ENCODE data around the gene IPO13.

Gene IPO13

DNA sequence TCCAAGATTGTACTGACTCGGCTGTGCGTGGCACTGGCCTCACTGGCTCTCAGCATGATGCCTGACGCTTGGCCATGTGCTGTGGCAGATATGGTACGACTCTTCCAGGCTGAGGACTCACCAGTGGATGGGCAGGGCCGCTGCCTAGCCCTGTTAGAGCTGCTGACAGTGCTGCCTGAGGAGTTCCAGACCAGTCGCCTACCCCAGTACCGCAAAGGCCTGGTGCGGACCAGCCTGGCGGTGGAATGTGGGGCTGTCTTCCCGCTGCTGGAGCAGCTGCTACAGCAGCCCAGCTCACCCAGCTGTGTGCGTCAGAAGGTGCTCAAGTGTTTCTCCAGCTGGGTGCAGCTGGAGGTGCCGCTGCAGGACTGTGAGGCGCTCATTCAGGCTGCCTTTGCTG, 2.9 kb downstream of the IPO13 start:
- DNase-seq (ENCODE audit: low spot score), result no peak

- DNase-seq (ENCODE audit: low spot score), result peak; percentile 28
These were observed 4.6 kb downstream of the IPO13 start for GRCh38 chr1:43951021-43951985.

- peak; percentile 49 for DNase-seq (ENCODE audit: low spot score)
These were observed 6.1 kb downstream of the IPO13 start for GRCh38 chr1:43952731-43953346.

- DNase-seq (ENCODE audit: low spot score), result no peak
These were observed 6.6 kb downstream of the IPO13 start for GRCh38 chr1:43953361-43953760.

DNA sequence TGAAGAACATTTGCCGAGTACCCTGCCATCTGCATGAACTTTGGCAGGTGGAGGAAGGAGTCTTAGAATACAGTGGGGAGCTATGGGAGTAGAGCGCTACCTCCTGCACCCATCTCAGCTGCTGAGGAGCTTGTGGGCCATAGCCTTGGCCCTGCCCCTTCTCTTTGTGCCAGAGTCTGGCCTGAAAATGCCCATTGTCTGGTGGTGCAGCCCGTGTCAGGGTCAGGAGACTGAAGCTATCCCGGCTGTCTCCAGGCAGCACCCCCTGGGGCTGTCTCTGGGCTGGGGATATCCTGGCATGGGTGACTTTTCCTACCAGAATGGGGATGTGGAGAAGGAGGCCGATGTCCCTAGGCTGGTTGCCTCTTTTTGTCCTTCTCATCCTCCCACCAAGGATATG, 7.3 kb downstream of the IPO13 start:
- peak; percentile 97 for DNase-seq (ENCODE audit: low spot score)

- no peak for DNase-seq (ENCODE audit: low spot score)
These were observed 9.5 kb downstream of the IPO13 start for GRCh38 chr1:43956234-43956633.

GRCh38 chr1:43957407-43958040, 10.8 kb downstream of the IPO13 start:
- no peak for DNase-seq (ENCODE audit: low spot score)

DNA sequence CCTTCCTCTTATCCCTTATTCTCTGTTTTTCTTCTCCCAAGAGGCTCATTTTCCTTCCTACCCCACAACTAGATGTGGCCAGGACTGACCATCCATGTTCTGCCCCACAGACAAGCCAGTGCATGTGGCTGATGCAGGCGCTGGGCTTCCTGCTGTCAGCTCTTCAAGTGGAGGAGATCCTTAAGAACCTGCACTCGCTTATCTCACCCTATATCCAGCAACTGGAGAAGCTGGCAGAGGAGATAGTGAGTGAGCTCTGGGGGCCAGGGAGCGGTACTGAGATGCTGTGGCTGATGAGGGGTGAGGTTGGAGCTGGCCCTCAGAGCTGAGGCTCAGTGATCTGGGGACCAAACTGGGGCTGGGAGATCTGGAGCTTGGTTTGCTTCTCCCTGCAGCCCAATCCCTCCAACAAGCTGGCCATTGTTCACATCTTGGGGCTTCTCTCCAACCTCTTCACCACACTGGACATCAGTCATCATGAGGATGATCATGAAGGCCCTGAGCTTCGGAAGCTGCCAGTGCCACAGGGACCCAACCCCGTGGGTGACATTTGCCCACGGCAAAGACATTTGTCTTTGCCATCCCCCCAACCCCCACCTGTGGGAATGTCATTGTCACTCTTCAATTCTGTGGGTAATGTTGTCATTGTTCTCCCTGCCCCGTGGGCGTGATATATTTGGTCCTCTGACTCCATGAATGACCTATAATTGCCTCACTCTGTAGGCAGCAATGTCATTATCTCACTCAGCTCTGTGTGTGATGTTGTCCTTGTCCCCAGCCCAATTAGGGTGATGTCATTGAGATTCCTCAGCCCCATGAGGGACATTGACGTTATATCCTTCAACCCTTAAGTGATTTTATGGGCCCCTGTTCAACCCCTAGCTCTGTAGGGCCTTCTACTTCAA, 11.9 kb downstream of the IPO13 start:
- peak; percentile 71 for DNase-seq (ENCODE audit: low spot score)

- DNase-seq (ENCODE audit: low spot score), result no peak
These were observed 14.0 kb downstream of the IPO13 start for GRCh38 chr1:43960798-43961197.

GRCh38 chr1:43961692-43962091, 14.9 kb downstream of the IPO13 start:
- peak; percentile 42 for DNase-seq (ENCODE audit: low spot score)

GRCh38 chr1:43962324-43962723, 15.6 kb downstream of the IPO13 start:
- peak; percentile 86 for DNase-seq (ENCODE audit: low spot score)

DNA sequence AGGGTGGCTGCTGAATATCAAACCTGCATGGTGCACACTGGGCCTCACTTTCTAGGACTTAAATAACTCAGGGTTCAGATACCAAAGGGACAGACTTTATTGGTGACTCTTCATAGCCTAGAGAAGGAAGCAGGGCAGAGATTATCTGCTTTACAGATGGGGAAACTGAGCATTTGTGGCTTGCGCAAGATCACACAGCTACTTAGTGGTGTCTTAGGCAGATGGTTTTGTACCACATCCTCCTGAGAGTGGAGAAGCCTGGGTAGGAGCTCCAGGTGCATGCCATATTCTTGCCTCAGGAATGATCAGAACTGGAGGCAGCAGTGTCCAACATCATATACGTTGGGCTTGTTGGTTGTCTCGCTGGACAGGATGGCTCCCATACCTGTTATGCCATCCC, 16.3 kb downstream of the IPO13 start:
- DNase-seq (ENCODE audit: low spot score), result no peak

- DNase-seq (ENCODE audit: low spot score), result no peak
These were observed 17.1 kb downstream of the IPO13 start for GRCh38 chr1:43963890-43964289.

DNA sequence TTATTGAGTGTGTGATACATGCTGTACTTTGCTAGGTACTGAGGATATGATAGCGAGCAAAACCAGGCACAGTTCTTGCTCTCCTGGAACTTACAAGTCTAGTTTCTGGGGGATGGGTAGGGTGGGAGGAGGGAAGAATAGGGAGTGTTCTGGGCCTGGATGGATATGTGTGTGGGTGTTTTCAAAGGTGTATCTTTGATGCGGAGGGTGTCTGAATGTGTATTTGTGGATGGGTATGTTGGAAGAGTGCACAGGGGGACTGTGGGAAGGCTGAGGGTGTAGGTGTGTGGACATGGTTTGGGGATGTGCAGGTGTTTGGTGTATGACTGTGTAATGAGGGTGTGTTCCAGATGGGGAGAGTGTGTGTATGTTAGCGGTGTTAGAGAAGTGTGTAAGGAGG, 18.6 kb downstream of the IPO13 start:
- no peak for DNase-seq (ENCODE audit: low spot score)

GRCh38 chr1:43968348-43968948, 21.7 kb downstream of the IPO13 start:
- no peak for DNase-seq (ENCODE audit: low spot score)

- no peak for DNase-seq (ENCODE audit: low spot score)
These were observed 22.6 kb downstream of the IPO13 start for GRCh38 chr1:43969416-43969745.

DNA sequence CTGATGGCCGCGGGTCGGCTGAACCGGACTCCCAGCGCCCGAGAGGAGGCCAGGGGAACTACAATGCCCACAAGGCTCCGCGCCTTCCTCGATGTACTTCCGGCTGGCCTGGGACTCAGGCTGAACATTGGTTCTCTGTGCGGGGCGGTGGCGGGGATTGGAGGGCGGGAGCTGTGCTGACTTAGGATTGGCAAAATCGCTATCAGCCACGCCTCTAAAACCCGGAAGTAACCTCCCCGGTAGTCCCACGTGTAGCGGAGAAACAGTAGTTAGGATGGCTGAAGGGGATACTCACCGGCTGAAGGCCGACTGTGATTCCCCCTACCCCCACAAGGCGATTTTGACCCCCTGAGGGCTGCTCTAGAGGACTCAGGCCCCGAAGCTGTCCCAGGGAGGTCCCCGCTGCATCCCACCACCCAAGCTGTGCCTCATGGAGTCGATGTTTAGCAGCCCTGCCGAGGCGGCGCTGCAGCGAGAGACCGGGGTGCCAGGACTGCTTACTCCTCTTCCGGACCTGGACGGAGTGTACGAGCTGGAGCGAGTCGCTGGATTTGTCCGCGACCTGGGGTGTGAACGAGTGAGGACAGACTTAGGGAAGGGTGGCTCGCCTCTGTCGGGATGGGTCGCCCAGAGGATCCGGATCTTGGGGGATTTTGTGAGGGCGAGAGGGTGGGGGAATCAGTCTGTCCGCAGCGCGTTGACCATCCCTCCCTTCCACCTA, 23.2 kb downstream of the IPO13 start, which contains the start of gene DPH2:
TSS of gene DPH2 (plus strand) at position 265 of the 721 bp plus-strand sequence. CDS start at position 431, 166 bp downstream.
- DNase-seq (ENCODE audit: low spot score), result peak; percentile 97

- no peak for DNase-seq (ENCODE audit: low spot score)
These were observed 23.8 kb downstream of the IPO13 start for GRCh38 chr1:43970502-43970901.

DNA sequence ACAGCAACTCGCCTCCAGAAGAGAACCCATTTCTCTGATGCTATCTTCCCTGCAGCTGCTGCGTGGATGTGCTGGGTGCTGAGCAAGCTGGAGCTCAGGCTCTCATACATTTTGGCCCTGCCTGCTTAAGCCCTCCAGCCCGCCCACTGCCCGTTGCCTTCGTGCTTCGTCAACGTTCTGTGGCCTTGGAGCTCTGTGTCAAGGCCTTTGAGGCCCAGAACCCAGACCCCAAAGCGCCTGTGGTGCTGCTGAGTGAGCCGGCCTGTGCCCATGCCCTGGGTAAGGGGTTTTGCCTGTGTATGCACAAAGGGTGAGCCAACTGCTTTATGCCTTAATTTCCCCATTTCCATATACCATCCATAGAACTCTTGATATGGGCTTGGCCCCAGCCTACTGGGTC, 24.2 kb downstream of the IPO13 start:
- DNase-seq (ENCODE audit: low spot score), result no peak

- DNase-seq (ENCODE audit: low spot score), result no peak
These were observed 24.7 kb downstream of the IPO13 start for GRCh38 chr1:43971336-43971980.
